ENCODE results near the gene PPP1R8. TPM values are rescaled to one million over a fixed set of nuclear protein-coding genes. Genes with fewer than 3 reads are reported as not detected.
A peak's percentile ranks its signal among the peaks of the same experiment; 100 is the strongest.
"Not testable (repeated sequence)": the region's sequence is repeated elsewhere in the genome, so short reads cannot be mapped to it uniquely, and the experiment has no call there.

Gene PPP1R8
- total RNA-seq: 10 to 100 TPM; 34.1 to 35.8 TPM

DNA sequence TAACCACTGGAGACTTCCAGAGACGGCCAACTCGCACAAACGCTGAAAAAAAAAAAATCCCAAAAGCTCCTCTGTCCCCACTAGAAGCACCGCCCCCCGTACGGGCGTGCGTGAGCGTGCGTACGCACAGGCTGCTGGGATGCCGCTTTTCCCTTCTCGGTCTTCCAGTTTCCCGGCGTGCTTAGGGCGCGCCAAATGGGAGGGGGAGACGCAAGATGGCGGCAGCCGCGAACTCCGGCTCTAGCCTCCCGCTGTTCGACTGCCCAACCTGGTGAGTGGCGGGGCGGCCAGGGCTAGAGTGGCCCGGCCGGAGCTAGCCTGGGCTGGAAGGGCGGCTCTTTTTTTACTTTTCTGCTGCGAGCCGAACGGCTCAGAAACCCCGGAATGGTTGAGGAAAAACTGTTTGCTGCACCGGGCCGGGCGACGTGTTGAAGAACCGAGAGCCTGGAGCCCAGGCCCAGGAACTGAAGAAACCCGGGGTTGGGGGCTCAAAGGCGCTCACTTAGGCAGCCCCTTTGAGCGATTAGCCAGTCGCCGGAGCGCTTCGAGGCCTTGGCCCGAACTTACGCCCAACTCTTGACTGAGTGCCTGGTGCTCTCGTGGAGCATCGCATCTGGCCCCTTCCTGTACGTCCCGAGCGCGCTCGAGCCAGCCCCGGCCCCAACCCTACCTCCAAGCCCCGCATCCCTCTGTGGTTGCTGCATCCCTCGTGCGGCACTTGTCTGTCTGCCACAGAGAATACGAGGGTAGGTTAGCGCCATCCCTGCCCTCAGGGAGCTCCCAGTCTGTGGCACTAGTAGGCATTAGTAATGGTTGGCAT lies at the start of gene PPP1R8:
TSS of gene PPP1R8 (plus strand) at position 162 of the 820 bp plus-strand sequence. CDS start at position 216, 54 bp downstream.
- peaks cover 40% of the 10 kb centered on the region for H3K4me1 Mint-ChIP-seq (ENCODE audit: low read depth)
- H3K9me3 Mint-ChIP-seq: no peaks in the 10 kb centered on the region
- DNase-seq: peak; percentile 94
- H3K36me3 Mint-ChIP-seq (ENCODE audit: low read depth): peaks cover 13% of the 10 kb centered on the region
- H3K27me3 Mint-ChIP-seq (ENCODE audit: low read depth): no peaks in the 10 kb centered on the region
- intact Hi-C loops (cut with micrococcal nuclease): loop anchor here (1.0 to 2.0 kb wide), 5 partner anchors 34 to 159 kb away; partner anchors contain the start of genes FAM76A, IFI6 and STX12
- H3K4me3 Mint-ChIP-seq: peak within 1 kb of the TSS; percentile 95
- H3K27ac Mint-ChIP-seq: peak within 1 kb of the TSS; percentile 87
- CTCF ChIA-PET: interaction anchor here (0.6 kb wide), 2 partner anchors 105 to 475 kb away, joined by 3 read pairs; partner anchors contain the start of gene FAM76A

DNA sequence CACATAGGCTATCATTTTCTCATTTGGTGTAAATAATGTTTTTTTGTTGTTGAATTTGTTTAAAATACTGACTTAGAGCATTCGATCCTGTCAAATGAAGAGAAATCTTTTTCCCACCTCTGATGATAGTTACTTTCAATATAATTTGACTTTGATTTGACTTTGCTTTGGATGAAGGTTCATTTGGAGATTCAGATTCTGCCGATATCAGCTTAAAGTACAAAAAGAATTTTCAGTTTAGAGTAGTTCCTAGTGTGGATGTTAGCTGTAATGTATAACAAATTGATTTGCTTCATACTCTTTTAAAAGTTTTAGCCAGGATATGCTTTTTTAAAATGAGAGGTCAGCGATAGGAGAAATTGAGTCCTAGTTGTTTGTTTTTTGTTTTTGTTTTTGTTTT lies 47.6 kb upstream of the PPP1R8 start:
- no peaks in the 10 kb centered on the region for H3K27me3 Mint-ChIP-seq (ENCODE audit: low read depth)
- no peak overlapping the region for H3K4me3 Mint-ChIP-seq
- no peak for DNase-seq
- intact Hi-C loops (cut with micrococcal nuclease): no loop called here
- peaks cover 5% of the 10 kb centered on the region for H3K36me3 Mint-ChIP-seq (ENCODE audit: low read depth)
- H3K27ac Mint-ChIP-seq: no peak overlapping the region
- no peaks in the 10 kb centered on the region for H3K9me3 Mint-ChIP-seq
- CTCF ChIA-PET: interaction anchor here (1.3 kb wide), 1 partner anchor 226 kb away, joined by 3 read pairs; no protein-coding TSS in a partner anchor
- H3K4me1 Mint-ChIP-seq (ENCODE audit: low read depth): peaks cover 25% of the 10 kb centered on the region

DNA sequence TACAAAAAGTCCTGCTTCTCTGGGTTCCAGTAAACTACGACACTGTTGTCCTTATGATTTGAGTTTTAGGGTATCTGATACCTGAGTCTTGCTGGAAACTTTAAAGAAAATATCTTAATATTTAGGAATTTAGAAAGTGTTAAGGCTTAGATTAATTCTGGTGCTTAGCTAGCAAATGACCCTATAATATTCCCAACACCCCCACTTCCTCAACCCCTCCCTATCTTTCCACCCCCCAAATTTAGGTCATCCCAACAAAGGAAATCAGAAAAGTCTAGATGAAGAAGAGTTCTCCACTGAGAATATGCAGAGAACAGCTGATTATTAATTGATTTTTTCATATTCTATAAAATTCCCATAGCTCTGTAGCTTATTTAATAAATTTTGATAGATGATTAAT lies 45.9 kb upstream of the PPP1R8 start:
- no peak for DNase-seq
- intact Hi-C loops (cut with micrococcal nuclease): no loop called here
- H3K9me3 Mint-ChIP-seq: no peaks in the 10 kb centered on the region
- H3K4me3 Mint-ChIP-seq: no peak overlapping the region
- peaks cover 18% of the 10 kb centered on the region for H3K4me1 Mint-ChIP-seq (ENCODE audit: low read depth)
- CTCF ChIA-PET: no interaction called here
- H3K36me3 Mint-ChIP-seq (ENCODE audit: low read depth): peaks cover 3% of the 10 kb centered on the region
- H3K27ac Mint-ChIP-seq: no peak overlapping the region
- no peaks in the 10 kb centered on the region for H3K27me3 Mint-ChIP-seq (ENCODE audit: low read depth)

DNA sequence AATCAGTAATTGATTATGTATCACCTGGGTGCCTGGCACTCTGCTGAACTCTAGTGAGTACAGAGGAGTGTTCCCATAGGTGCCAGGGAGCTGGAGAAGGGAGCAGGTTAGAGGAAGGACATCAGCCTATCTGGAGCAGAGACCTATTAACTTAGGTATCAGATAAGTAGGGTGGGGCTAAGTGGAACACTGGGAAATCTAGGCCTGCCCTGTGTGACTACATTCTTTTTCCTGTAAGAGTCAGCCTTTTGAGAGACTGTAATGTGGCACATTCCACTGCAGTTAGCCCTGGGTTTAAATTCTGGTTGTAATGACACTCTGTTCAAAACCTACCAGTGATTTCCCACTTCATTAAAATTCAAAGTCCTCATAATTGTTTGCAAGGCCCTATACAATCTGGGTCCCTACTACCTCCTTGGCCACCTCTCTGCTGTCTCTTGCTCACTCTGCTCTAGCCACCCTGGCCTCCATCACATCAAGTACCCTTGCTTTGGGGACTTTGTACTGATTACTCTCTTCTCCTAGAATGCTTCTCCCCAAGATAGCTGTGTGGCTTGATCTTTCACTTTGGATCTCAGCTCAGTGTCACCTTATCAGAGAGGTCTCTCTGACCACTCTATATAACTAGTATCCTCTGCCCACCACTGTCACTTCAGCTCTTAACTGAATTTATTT lies 44.7 kb upstream of the PPP1R8 start:
- CTCF ChIA-PET: interaction anchor here (0.6 to 0.7 kb wide), 2 partner anchors 110 to 587 kb away, joined by 3 read pairs; no protein-coding TSS in a partner anchor
- Mint-ChIP-seq H3K4me1 (ENCODE audit: low read depth) (peaks cover 16% of the 10 kb centered on the region), H3K4me3 (no peak overlapping the region), H3K27ac (no peak overlapping the region), H3K27me3 (ENCODE audit: low read depth) (no peaks in the 10 kb centered on the region), H3K9me3 (no peaks in the 10 kb centered on the region), H3K36me3 (ENCODE audit: low read depth) (peaks cover 9% of the 10 kb centered on the region)
- intact Hi-C loops (cut with micrococcal nuclease): no loop called here
- no peak for DNase-seq

DNA sequence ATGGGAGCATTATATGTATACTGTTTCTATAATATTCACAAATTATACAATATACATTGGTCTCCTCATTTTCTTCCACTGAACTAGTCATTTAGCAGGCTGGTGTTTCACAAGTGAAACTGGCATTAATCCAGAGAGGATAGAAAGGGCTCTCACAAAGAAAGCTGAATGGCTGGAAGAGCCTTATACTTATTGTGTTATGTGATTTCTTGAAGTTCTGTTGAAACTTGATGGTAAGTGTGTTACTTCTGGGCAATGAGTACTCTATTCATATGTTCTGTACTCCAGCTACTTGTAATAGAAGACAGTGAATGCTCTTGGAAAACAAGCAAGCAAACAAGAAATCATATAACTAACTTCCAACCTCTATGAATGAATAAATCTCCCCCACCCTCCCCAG lies 42.7 kb upstream of the PPP1R8 start:
- CTCF ChIA-PET: interaction anchor here (0.5 kb wide), 1 partner anchor 24 kb away, joined by 3 read pairs; no protein-coding TSS in a partner anchor
- H3K4me1 Mint-ChIP-seq (ENCODE audit: low read depth): peaks cover 15% of the 10 kb centered on the region
- H3K9me3 Mint-ChIP-seq: no peaks in the 10 kb centered on the region
- peaks cover 11% of the 10 kb centered on the region for H3K36me3 Mint-ChIP-seq (ENCODE audit: low read depth)
- H3K4me3 Mint-ChIP-seq: no peak overlapping the region
- intact Hi-C loops (cut with micrococcal nuclease): no loop called here
- DNase-seq: no peak
- no peaks in the 10 kb centered on the region for H3K27me3 Mint-ChIP-seq (ENCODE audit: low read depth)
- no peak overlapping the region for H3K27ac Mint-ChIP-seq

DNA sequence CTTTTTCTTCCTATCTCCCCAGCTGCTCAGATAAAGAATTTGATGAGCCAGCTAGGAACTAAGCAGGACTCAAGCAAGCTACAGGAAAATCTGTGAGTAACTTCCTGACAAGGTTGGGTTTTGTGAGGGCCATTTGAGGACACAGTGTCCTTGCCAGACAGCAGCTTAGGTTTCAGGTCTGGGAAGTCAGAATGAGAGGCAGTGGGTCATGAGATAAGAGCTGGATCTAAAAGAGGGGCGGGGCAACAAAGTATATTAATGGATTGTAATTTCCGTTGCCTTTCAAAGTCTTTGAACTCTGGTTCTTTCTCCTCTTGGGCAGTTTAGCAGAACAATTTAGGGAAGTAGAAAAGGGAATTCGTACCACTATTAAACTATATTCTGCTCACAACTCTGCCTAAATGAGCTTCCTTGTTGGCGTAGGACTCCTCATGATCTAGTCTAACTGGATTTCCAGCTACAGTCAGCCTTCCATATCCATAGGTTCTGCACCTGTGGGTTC lies 41.0 kb upstream of the PPP1R8 start:
- Mint-ChIP-seq H3K4me1 (ENCODE audit: low read depth) (peaks cover 13% of the 10 kb centered on the region), H3K9me3 (no peaks in the 10 kb centered on the region), H3K4me3 (no peak overlapping the region), H3K36me3 (ENCODE audit: low read depth) (peaks cover 15% of the 10 kb centered on the region), H3K27me3 (ENCODE audit: low read depth) (no peaks in the 10 kb centered on the region), H3K27ac (no peak overlapping the region)
- no peak for DNase-seq
- CTCF ChIA-PET: interaction anchor here (1.2 kb wide), 1 partner anchor 127 kb away, joined by 3 read pairs; no protein-coding TSS in a partner anchor
- intact Hi-C loops (cut with micrococcal nuclease): no loop called here

DNA sequence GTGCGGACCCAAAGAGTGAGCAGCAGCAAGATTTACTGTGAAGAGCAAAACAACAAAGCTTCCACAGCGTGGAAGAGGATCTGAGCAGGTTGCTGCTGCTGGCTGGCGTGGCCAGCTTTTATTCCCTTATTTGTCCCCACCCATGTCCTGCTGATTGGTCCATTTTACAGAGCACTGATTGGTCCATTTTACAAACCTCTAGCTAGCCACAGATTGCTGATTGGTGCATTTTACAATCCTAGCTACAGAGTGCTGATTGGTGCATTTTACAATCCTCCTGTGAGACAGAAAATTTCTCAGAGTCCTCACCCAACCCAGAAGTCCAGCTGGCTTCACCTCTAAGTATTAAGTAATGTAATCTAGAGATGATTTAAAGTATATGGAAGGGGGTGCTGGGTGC lies 40.3 kb upstream of the PPP1R8 start:
- DNase-seq; H3K27ac Mint-ChIP-seq; H3K4me3 Mint-ChIP-seq; intact Hi-C loops (cut with micrococcal nuclease); H3K27me3 Mint-ChIP-seq (ENCODE audit: low read depth); H3K4me1 Mint-ChIP-seq (ENCODE audit: low read depth); H3K9me3 Mint-ChIP-seq: not testable (repeated sequence)
- CTCF ChIA-PET: interaction anchor here (1.2 kb wide), 1 partner anchor 127 kb away, joined by 3 read pairs; no protein-coding TSS in a partner anchor
- H3K36me3 Mint-ChIP-seq (ENCODE audit: low read depth): peaks cover 19% of the 10 kb centered on the region

DNA sequence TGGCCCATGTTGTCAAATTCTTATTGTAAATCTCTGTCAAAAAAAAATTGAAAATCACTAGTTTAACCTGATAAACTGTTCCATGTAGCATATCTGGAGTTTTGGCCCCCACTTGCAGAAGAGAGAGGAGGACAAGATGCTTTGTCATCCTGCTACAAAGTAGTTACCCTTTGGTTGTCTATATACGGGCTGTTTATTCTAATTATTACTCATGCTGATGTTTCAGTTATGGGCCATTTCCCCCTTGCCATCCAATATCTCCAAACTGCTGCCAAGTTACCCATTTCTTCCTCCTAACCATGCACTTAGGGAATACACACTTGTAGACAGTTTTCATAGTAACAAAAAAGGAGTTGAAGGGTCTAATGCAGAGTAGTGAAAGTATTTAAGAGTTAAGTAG lies 35.0 kb upstream of the PPP1R8 start:
- Mint-ChIP-seq H3K4me1 (ENCODE audit: low read depth) (peaks cover 5% of the 10 kb centered on the region), H3K36me3 (ENCODE audit: low read depth) (peaks cover 30% of the 10 kb centered on the region), H3K27me3 (ENCODE audit: low read depth) (no peaks in the 10 kb centered on the region), H3K4me3 (no peak overlapping the region), H3K27ac (no peak overlapping the region), H3K9me3 (no peaks in the 10 kb centered on the region)
- intact Hi-C loops (cut with micrococcal nuclease): no loop called here
- DNase-seq: no peak
- CTCF ChIA-PET: no interaction called here

DNA sequence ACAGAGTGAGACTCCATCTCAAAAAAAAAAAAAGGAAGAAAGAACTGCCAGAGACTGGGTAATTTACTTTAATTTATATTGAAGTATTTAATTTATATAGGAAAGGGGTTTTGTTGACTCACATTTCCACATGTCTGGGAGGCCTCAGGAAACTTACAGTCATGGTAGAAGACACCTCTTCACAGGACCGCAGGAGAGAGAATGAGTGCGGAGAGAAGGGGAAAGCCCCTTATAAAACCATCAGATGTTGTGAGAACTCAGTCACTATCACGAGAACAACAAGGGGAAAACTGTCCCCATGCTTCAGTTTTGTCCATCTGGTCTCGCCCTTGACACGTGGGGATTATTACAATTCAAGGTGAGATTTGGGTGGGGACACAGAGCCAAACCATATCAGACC lies 25.8 kb upstream of the PPP1R8 start:
- H3K36me3 Mint-ChIP-seq (ENCODE audit: low read depth): peaks cover 24% of the 10 kb centered on the region
- no peak overlapping the region for H3K27ac Mint-ChIP-seq
- H3K9me3 Mint-ChIP-seq: no peaks in the 10 kb centered on the region
- H3K4me3 Mint-ChIP-seq: no peak overlapping the region
- CTCF ChIA-PET: interaction anchor here (0.6 kb wide), 1 partner anchor 152 kb away, joined by 3 read pairs; no protein-coding TSS in a partner anchor
- intact Hi-C loops (cut with micrococcal nuclease): no loop called here
- peaks cover 2% of the 10 kb centered on the region for H3K4me1 Mint-ChIP-seq (ENCODE audit: low read depth)
- DNase-seq: no peak
- H3K27me3 Mint-ChIP-seq (ENCODE audit: low read depth): no peaks in the 10 kb centered on the region

DNA sequence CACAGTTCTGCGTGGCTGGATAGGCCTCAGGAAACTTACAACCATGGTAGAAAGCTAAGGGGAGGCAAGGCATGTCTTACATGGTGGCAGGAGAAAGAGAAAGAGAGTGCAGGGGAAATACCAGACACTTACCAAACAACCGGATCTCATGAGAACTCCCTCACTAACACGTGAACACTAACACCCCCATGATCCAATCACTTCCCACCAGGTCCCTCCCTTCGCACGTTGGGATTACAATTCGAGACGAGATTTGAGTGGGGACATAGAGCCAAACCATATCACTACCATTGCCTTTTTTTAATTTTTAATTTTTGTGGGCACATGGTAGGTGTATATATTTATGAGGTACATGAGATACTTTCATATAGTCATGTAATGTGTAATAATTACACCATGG lies 23.8 kb upstream of the PPP1R8 start:
- no peak for DNase-seq
- Mint-ChIP-seq H3K4me1 (ENCODE audit: low read depth) (peaks cover 2% of the 10 kb centered on the region), H3K9me3 (no peaks in the 10 kb centered on the region), H3K27me3 (ENCODE audit: low read depth) (no peaks in the 10 kb centered on the region), H3K4me3 (no peak overlapping the region), H3K27ac (no peak overlapping the region), H3K36me3 (ENCODE audit: low read depth) (peaks cover 22% of the 10 kb centered on the region)
- intact Hi-C loops (cut with micrococcal nuclease): no loop called here
- CTCF ChIA-PET: no interaction called here

DNA sequence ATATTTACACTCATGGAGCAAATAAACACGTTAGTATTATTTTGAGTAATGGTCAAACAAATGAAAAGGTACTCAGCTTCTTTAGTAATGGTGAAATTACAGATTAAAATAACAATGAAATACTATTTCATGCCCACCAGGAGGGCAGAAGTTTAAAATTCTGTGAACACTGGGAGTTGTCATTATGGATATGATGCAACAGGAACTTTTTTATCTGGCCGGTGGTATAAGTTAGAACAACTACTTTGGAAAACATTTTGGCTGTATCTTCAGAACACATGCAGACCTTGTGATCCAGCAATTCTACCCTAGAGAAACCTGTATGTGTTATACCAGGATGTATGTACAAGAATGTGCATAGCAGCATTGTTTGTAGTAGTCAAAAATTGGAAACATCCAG lies 23.2 kb upstream of the PPP1R8 start:
- Mint-ChIP-seq H3K4me1 (ENCODE audit: low read depth) (peaks cover 2% of the 10 kb centered on the region), H3K27me3 (ENCODE audit: low read depth) (no peaks in the 10 kb centered on the region), H3K36me3 (ENCODE audit: low read depth) (peaks cover 21% of the 10 kb centered on the region), H3K4me3 (no peak overlapping the region), H3K27ac (no peak overlapping the region), H3K9me3 (no peaks in the 10 kb centered on the region)
- DNase-seq: no peak
- CTCF ChIA-PET: no interaction called here
- intact Hi-C loops (cut with micrococcal nuclease): no loop called here

DNA sequence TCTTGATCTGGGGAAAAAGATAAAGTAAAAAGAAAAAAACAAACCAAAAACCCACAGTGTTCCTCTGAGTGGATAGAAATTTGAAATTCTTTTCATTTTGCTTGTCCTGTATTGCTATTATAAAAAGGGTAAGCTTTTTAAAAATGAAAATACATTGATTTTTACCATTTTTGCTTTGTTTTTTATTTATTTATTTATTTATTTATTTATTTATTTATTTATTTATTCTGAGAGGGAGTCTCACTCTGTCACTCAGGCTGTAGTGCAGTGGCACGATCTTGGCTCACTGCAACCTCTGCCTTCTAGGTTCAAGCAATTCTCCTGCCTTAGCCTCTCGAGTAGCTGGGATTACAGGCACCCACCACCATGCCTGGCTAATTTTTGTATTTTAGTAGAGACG lies 22.5 kb upstream of the PPP1R8 start:
- DNase-seq; intact Hi-C loops (cut with micrococcal nuclease); H3K27me3 Mint-ChIP-seq (ENCODE audit: low read depth); H3K27ac Mint-ChIP-seq; H3K9me3 Mint-ChIP-seq; H3K4me3 Mint-ChIP-seq; H3K4me1 Mint-ChIP-seq (ENCODE audit: low read depth): not testable (repeated sequence)
- CTCF ChIA-PET: interaction anchor here (0.8 kb wide), 1 partner anchor 172 kb away, joined by 3 read pairs; no protein-coding TSS in a partner anchor
- peaks cover 18% of the 10 kb centered on the region for H3K36me3 Mint-ChIP-seq (ENCODE audit: low read depth)

Data from activated naive CD4-positive, alpha-beta T cell treated with anti-CD3 and anti-CD28 coated beads for 36 hours (primary cell).